DMS79 treated with DMSO at 0.1 percent for 48 hours (cell line): ENCODE measurements around the gene NPAS3.
"Not testable (repeated sequence)": the region's sequence is repeated elsewhere in the genome, so short reads cannot be mapped to it uniquely, and the experiment has no call there.

ENCODE experiments used
- DNase-seq: peaks from one replicate; lab custom pipeline; 2025; lab: John Stamatoyannopoulos, UW

Gene NPAS3

GRCh38 chr14:33081259-33081658 lies 142.6 kb downstream of the NPAS3 start:
- no peak for DNase-seq

GRCh38 chr14:33085799-33086198 lies 147.1 kb downstream of the NPAS3 start:
- no peak for DNase-seq

GRCh38 chr14:33088274-33088673 lies 149.6 kb downstream of the NPAS3 start:
- DNase-seq, result not testable (repeated sequence)

GRCh38 chr14:33098016-33098415 lies 159.3 kb downstream of the NPAS3 start:
- DNase-seq, result no peak

GRCh38 chr14:33103489-33103888 lies 164.8 kb downstream of the NPAS3 start:
- DNase-seq, result no peak

GRCh38 chr14:33103966-33104365 lies 165.3 kb downstream of the NPAS3 start:
- DNase-seq, result no peak

GRCh38 chr14:33110737-33111443 lies 172.2 kb downstream of the NPAS3 start:
- no peak for DNase-seq

GRCh38 chr14:33114331-33114730 lies 175.7 kb downstream of the NPAS3 start:
- DNase-seq, result no peak

- DNase-seq, result no peak
Observed at GRCh38 chr14:33118668-33119067, 180.0 kb downstream of the NPAS3 start.

GRCh38 chr14:33120341-33120740 lies 181.7 kb downstream of the NPAS3 start:
- no peak for DNase-seq

- no peak for DNase-seq
Observed at GRCh38 chr14:33120966-33121365, 182.3 kb downstream of the NPAS3 start.

- DNase-seq, result no peak
Observed at GRCh38 chr14:33123281-33123680, 184.6 kb downstream of the NPAS3 start.

GRCh38 chr14:33126433-33126832 lies 187.8 kb downstream of the NPAS3 start:
- DNase-seq, result no peak

- DNase-seq, result no peak
Observed at GRCh38 chr14:33127531-33127930, 188.9 kb downstream of the NPAS3 start.

GRCh38 chr14:33131801-33132200 lies 193.1 kb downstream of the NPAS3 start:
- DNase-seq, result no peak

- DNase-seq, result no peak
Observed at GRCh38 chr14:33134162-33134561, 195.5 kb downstream of the NPAS3 start.

- DNase-seq, result no peak
Observed at GRCh38 chr14:33134975-33135374, 196.3 kb downstream of the NPAS3 start.

- no peak for DNase-seq
Observed at GRCh38 chr14:33150666-33151428, 212.2 kb downstream of the NPAS3 start.

- DNase-seq, result no peak
Observed at GRCh38 chr14:33163109-33163508, 224.4 kb downstream of the NPAS3 start.

GRCh38 chr14:33163600-33163999 lies 224.9 kb downstream of the NPAS3 start:
- no peak for DNase-seq

GRCh38 chr14:33165144-33165925 lies 226.7 kb downstream of the NPAS3 start:
- DNase-seq, result no peak

GRCh38 chr14:33165926-33166289 lies 227.2 kb downstream of the NPAS3 start:
- DNase-seq, result no peak

- DNase-seq, result no peak
Observed at GRCh38 chr14:33175951-33176350, 237.3 kb downstream of the NPAS3 start.
